K562 (cell line): Measurements from ENCODE around the gene ACTR3. TPM values are rescaled to one million over a fixed set of nuclear protein-coding genes. Genes with fewer than 3 reads are reported as not detected.
A peak's percentile ranks its signal among the peaks of the same experiment; 100 is the strongest.

Source experiments
- CUX1 ChIP-seq: fragments of 200-800 bp; sonication (Bioruptor generic); IDR thresholded peaks from 2 replicates; pipeline ENCODE4 v1.6.1; 2016; ENCODE audit warnings: missing genetic modification characterization, missing compliant biosample characterization
- GATA2 ChIP-seq: sonication (generic); formaldehyde crosslinking; IDR thresholded peaks from 2 replicates; pipeline ENCODE4 v1.4.0; 2020; ENCODE audit warnings: mild to moderate bottlenecking, missing genetic modification reagents
- GTF3C2 ChIP-seq: IDR thresholded peaks from 3 replicates; pipeline ENCODE4 v1.6.1; 2011; ENCODE audit warnings: borderline replicate concordance, mild to moderate bottlenecking, moderate library complexity; ENCODE audit not compliant: insufficient read length; ENCODE audit errors: extremely low read depth
- IFI16 ChIP-seq: fragments of 250-450 bp; sonication (Bioruptor Pico); IDR thresholded peaks from 2 replicates; pipeline ENCODE4 v2.1.2; 2022; ENCODE audit warnings: mild to moderate bottlenecking, inconsistent platforms
- MXI1 ChIP-seq: IDR thresholded peaks from 2 replicates; pipeline ENCODE4 v1.6.1; 2011; ENCODE audit warnings: low read depth, mild to moderate bottlenecking, improper control_type of control experiment, low read length
- STAT5B ChIP-seq: fragments of 250-450 bp; sonication (Bioruptor Pico); IDR thresholded peaks from 2 replicates; pipeline ENCODE4 v1.8.0; 2021; ENCODE audit warnings: mild to moderate bottlenecking, inconsistent platforms
- ZNF695 ChIP-seq: fragments of 450-650 bp; formaldehyde crosslinking; IDR thresholded peaks from 2 replicates; pipeline ENCODE4 v1.4.0; 2020; ENCODE audit warnings: mild to moderate bottlenecking, moderate library complexity
- polyA plus RNA-seq, 8 experiments: library from polyadenylated mRNA; depleted of rRNA in 4 of 8; stranded (reverse) in 5 of 8; unstranded in 3 of 8; fragments of >200 nt; fragmentation: Nextera tagmentation in 2 of 8; fragmentation: Illumina TruSeq in 1 of 8; extraction: Ambion mirVana in 2 of 8; extraction: Trizol in 1 of 8; gene quantifications; 2 replicates each; pipeline versions ENCODE4 v1.2.1 to v1.2.3, GENCODE V29; 2011 to 2014; ENCODE audit warnings: inconsistent platforms in 1 of 8, missing spikeins in 1 of 8
- total RNA-seq, 7 experiments: library from RNA; depleted of rRNA in 6 of 7; stranded (reverse); fragments of >200 nt in 6 of 7; fragmentation: Illumina TruSeq in 2 of 7; extraction: Trizol in 2 of 7; gene quantifications; 2 replicates each; pipeline versions ENCODE4 v1.2.1 to v1.2.3, GENCODE V29; 2011 to 2021; ENCODE audit warnings: low replicate concordance in 1 of 7

Gene ACTR3
- total and polyA plus RNA-seq, 9 of the 15 experiments (the other 6 are each of a cell fraction or from before 2014, with no cell fraction given): 49.0 to 354 (median 249) TPM

GRCh38 chr2:113965644-113966043, 75.8 kb downstream of the ACTR3 start (continued):
- TF ChIP-seq GTF3C2 (no peak), MXI1 (no peak), GATA2 (CRISPR knock-in tag) (0 out of 2 replicates have a peak, but pooled peaks have one; percentile 8), ZNF695 (CRISPR knock-in tag) (no peak), CUX1 (CRISPR knock-in tag) (no peak), IFI16 (CRISPR knock-in tag) (no peak), STAT5B (no peak)
